Colonic mucosa (tissue), 4 donors: ENCODE measurements around the gene KATNAL1. TPM values are rescaled to one million over a fixed set of nuclear protein-coding genes. Genes with fewer than 3 reads are reported as not detected.
"Not testable (repeated sequence)": the region's sequence is repeated elsewhere in the genome, so short reads cannot be mapped to it uniquely, and the experiment has no call there.

Experiments
- DNase-seq: peaks from one replicate; pipeline ENCODE4 v3.0.0-alpha.2; 2020
- H3K27ac ChIP-seq: fragments of 200-600 bp; one replicate; pipeline ENCODE4 v1.8.0; 2021
- H3K27me3 ChIP-seq: fragments of 200-600 bp; one replicate; pipeline ENCODE4 v1.8.0; 2021
- H3K36me3 ChIP-seq: fragments of 200-600 bp; one replicate; pipeline ENCODE4 v1.8.0; 2021
- H3K4me1 ChIP-seq: fragments of 200-600 bp; one replicate; pipeline ENCODE4 v1.8.0; 2021; ENCODE audit warnings: mild to moderate bottlenecking
- H3K4me3 ChIP-seq: fragments of 200-600 bp; one replicate; pipeline ENCODE4 v1.8.0; 2021
- H3K9ac ChIP-seq, 2 donors: one replicate each; pipeline ENCODE4 v1.7.0; 2013; ENCODE audit warnings: control low read depth in 2 of 2, low read depth in 2 of 2, low read length in 2 of 2
- H3K9me3 ChIP-seq: fragments of 200-600 bp; one replicate; pipeline ENCODE4 v1.8.0; 2021
- intact Hi-C: fragments of 100-400 bp; cut with DNase I; formaldehyde crosslinking; loops from one replicate; pipeline ENCODE4 v1.14.1; 2022
- total RNA-seq, 2 donors: library from RNA; stranded (reverse); fragmentation: NEBNext Ultra II Directional in 1 of 2; extraction: Animal tissue kit (Norgen Biotek cat#: 25700) in 1 of 2; gene quantifications; one replicate each; pipeline ENCODE4 v1.2.1, GENCODE V29; 2021
- TF ChIP-seq, protein P1 (sequence below): fragments of 200-600 bp; IDR thresholded peaks from one replicate; pipeline ENCODE4 v1.8.0; 2022; ENCODE audit warnings: antibody characterized with exemption, mild to moderate bottlenecking
- donor health status: healthy.
- donor health status: DM: no; HTN: no; CAD: no.
- donor health status: DM: no; HTN: no; CAD: no.

The KATNAL1 gene
- total RNA-seq, 2 donors from 2014 or later = 5.9 to 9.3 TPM

DNA sequence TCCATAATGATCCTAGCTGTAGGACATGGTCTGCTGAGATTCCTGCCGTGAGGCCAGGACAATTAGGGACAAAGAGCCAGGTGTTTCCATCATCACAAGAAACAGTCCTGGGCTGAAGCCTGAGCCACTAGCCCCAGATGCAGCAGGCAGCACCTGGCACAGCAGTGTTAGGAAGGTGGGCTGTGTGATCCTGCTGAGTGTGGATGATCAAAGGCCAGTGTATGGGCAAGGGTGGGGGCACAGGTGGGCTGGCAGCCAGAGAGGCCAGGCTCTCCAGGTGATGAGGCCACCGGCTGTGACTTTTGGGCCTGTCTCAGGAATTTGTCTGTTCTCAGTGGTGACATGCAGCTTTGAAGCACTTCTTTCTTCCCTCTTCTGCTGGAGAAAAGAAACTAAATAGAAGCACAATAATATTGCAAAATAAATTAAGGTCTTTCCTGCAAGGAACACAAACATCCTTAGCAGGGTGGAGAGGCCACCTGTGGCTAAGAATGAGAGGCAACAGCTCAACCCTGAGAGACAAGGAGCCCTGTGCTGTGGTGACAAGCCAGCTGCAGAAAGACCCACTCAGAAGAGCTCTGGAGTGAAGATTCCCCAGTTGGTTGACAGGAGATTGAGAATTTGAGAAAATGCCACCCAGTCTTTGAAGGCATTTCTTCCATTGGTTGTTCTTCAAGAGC is 127.6 kb downstream of the KATNAL1 start:
- Histone ChIP-seq H3K36me3 (no peaks in the 10 kb centered on the region), H3K27me3 (no peaks in the 10 kb centered on the region), H3K9ac (no peak overlapping the region), H3K4me1 (no peaks in the 10 kb centered on the region), H3K4me3 (no peak overlapping the region), H3K27ac (no peak overlapping the region), H3K9me3 (no peaks in the 10 kb centered on the region)
- TF ChIP-seq, protein P1, sequence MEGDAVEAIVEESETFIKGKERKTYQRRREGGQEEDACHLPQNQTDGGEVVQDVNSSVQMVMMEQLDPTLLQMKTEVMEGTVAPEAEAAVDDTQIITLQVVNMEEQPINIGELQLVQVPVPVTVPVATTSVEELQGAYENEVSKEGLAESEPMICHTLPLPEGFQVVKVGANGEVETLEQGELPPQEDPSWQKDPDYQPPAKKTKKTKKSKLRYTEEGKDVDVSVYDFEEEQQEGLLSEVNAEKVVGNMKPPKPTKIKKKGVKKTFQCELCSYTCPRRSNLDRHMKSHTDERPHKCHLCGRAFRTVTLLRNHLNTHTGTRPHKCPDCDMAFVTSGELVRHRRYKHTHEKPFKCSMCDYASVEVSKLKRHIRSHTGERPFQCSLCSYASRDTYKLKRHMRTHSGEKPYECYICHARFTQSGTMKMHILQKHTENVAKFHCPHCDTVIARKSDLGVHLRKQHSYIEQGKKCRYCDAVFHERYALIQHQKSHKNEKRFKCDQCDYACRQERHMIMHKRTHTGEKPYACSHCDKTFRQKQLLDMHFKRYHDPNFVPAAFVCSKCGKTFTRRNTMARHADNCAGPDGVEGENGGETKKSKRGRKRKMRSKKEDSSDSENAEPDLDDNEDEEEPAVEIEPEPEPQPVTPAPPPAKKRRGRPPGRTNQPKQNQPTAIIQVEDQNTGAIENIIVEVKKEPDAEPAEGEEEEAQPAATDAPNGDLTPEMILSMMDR = no peak
- no peak for DNase-seq
- intact Hi-C loops = no loop called here

DNA sequence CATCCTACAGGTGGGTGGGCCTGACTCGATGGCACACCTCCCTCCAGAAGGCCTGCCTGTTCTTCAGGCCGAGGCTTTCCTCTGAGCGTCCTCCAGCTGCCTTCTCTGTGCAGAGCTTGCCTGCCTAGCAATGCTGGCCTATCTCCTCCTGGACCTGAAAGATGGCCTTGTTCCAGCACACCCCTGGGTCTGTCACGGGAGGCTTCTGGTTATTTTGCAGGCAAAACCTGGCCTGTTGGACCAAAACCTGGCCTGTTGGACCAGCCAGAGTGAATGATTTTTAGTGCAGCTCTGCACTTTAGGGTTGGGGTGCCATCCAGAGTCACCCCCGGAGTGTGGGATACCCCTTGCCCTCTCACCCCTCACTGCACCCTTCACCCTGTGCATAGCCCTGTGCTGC is 128.4 kb downstream of the KATNAL1 start:
- Histone ChIP-seq H3K9me3 (no peaks in the 10 kb centered on the region), H3K36me3 (no peaks in the 10 kb centered on the region), H3K27ac (no peak overlapping the region), H3K9ac (no peak overlapping the region), H3K27me3 (no peaks in the 10 kb centered on the region), H3K4me3 (no peak overlapping the region), H3K4me1 (no peaks in the 10 kb centered on the region)
- DNase-seq = no peak
- TF ChIP-seq, protein P1 = no peak
- intact Hi-C loops = no loop called here

DNA sequence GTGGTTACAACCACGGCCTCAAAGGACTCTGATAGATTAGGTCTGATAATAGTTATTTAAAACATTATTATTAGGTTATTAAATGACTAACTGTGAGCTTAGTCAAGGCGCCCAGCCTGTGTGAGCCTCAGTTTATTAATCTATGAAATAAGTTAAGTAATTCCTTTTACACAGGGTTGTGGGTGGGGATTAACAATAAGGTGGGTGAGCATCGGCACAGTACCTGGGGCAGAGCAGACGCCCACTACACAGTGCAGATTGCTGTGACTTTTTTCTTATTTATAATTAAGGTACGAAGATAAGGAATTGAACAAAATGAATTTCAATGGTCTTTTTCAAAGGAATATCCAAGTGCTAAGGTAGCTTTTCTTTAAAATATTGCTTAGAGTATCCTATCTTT is 132.2 kb downstream of the KATNAL1 start:
- TF ChIP-seq, protein P1 = no peak
- Histone ChIP-seq H3K36me3 (no peaks in the 10 kb centered on the region), H3K9ac (no peak overlapping the region), H3K4me3 (no peak overlapping the region), H3K27ac (no peak overlapping the region), H3K4me1 (no peaks in the 10 kb centered on the region), H3K27me3 (no peaks in the 10 kb centered on the region), H3K9me3 (no peaks in the 10 kb centered on the region)
- intact Hi-C loops = no loop called here
- no peak for DNase-seq

DNA sequence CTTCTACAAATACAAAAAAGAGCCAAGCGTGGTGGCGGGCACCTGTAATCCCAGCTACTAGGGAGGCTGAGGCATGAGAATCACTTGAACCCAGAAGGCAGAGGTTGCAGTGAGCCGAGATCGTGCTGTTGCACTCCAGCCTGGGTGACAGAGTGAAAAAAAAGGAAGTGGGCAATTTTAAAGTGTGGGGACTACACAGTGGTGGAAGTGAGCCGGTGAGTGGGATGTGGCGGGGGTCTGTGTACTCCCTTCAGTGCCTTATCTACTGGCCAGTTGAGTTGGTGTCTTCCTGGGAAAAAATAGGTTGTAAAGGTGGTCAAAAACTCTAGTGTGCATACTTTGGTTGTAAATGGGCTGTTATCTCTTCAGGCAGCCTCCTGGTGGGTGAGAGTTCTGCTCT is 133.1 kb downstream of the KATNAL1 start:
- H3K4me1 ChIP-seq, H3K27me3 ChIP-seq, H3K27ac ChIP-seq, intact Hi-C loops, H3K9ac ChIP-seq, H3K4me3 ChIP-seq, DNase-seq, H3K36me3 ChIP-seq, H3K9me3 ChIP-seq: not testable (repeated sequence)

DNA sequence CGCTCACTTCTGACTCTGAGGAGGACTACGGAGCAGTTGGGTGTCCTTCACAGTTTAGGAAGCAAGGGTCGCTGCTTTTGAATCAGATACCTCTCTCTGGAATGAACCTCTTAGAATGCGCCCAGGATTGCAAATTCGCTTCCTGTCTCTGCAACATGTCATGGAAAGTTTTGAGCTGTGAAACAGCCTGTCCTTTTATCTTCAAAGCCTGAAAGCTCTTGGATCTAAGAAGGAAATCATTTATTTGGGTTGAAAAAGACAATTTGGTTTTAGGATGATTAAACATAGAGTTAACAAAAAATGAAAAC is 134.1 kb downstream of the KATNAL1 start:
- H3K4me3 ChIP-seq = no peak overlapping the region
- H3K36me3 ChIP-seq = no peaks in the 10 kb centered on the region
- no peaks in the 10 kb centered on the region for H3K9me3 ChIP-seq
- intact Hi-C loops = no loop called here
- no peak overlapping the region for H3K9ac ChIP-seq
- H3K4me1 ChIP-seq = no peaks in the 10 kb centered on the region
- H3K27ac ChIP-seq = no peak overlapping the region
- H3K27me3 ChIP-seq = no peaks in the 10 kb centered on the region
- TF ChIP-seq, protein P1 = no peak
- DNase-seq = no peak

DNA sequence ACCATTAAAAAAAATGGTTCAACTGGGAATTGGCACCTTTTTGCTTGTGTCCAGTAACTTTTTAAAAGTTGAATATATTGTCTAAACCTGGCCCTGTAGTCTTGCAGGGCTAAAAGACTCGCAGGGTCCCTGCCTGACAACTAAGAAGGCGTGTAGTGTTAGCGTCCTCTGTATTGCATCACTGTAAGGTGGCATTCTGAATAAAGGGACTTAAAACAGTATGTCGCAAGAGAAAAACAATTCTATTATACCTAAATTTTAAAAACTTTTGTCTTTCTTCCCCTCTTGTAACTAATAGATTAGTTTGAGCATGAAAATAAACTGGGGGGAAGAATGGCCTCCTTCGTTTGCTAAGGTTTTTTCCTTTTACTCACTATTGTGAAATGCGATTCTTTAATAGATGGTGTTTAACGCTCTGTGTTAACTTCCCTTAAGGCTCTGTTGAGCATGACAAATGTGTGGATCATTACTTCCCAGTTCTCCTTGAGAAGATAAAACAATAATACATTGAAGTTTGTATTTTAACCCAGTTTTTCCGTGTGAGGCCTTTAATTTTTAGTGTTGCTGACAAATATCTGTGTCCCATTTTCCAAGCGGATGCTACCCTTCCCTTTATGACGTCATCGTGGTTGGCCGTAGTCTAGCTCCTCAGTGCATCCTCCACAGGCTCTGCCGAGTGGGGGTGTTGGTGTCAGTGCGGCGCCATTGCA is 134.6 kb downstream of the KATNAL1 start:
- no peaks in the 10 kb centered on the region for H3K4me1 ChIP-seq
- intact Hi-C loops = no loop called here
- TF ChIP-seq, protein P1 = no peak
- H3K9me3 ChIP-seq = no peaks in the 10 kb centered on the region
- DNase-seq = no peak
- H3K9ac ChIP-seq = no peak overlapping the region
- no peaks in the 10 kb centered on the region for H3K36me3 ChIP-seq
- no peak overlapping the region for H3K27ac ChIP-seq
- no peak overlapping the region for H3K4me3 ChIP-seq
- H3K27me3 ChIP-seq = no peaks in the 10 kb centered on the region
